ENCODE results near the gene AVEN. TPM values are rescaled to one million over a fixed set of nuclear protein-coding genes. Genes with fewer than 3 reads are reported as not detected.
"Not testable (repeated sequence)": the region's sequence is repeated elsewhere in the genome, so short reads cannot be mapped to it uniquely, and the experiment has no call there.

Gene AVEN
- total RNA-seq, 2 donors from 2014 or later, result 18.9 to 20.7 TPM

GRCh38 chr15:34025252-34025651 lies 13.8 kb downstream of the AVEN start:
- Histone ChIP-seq H3K27me3 (ENCODE audit: control insufficient read depth, insufficient read depth, low read length, poor library complexity, severe bottlenecking) (no peaks in the 10 kb centered on the region), H3K9me3 (ENCODE audit: control insufficient read depth, low read length) (peaks cover 26% of the 10 kb centered on the region), H3K9ac (ENCODE audit: extremely low read depth, low read length, poor library complexity, severe bottlenecking) (no peak overlapping the region), H3K27ac (ENCODE audit: low read depth, low read length) (no peak overlapping the region), H3K4me1 (ENCODE audit: control insufficient read depth, insufficient read depth, low read length) (peaks cover 2% of the 10 kb centered on the region), H3K4me3 (ENCODE audit: low read length) (no peak overlapping the region), H3K36me3 (ENCODE audit: control insufficient read depth, insufficient read depth, low read length) (peaks cover 6% of the 10 kb centered on the region)
- H3K4me3 Mint-ChIP-seq, result no peak overlapping the region
- peaks cover 20% of the 10 kb centered on the region for H3K9me3 Mint-ChIP-seq
- no peaks in the 10 kb centered on the region for H3K27me3 Mint-ChIP-seq (ENCODE audit: insufficient read depth)
- TF ChIP-seq CTCF (conservative IDR thresholded peaks at IDR 0.05), result no peak
- peaks cover 7% of the 10 kb centered on the region for H3K4me1 Mint-ChIP-seq
- no peak for DNase-seq
- H3K27ac Mint-ChIP-seq, result no peak overlapping the region
- peaks cover 22% of the 10 kb centered on the region for H3K36me3 Mint-ChIP-seq (ENCODE audit: low read depth)
- 88 to 97% methylated on average over 1 to 3 of the region's 3 CpGs for WGBS, 2 experiments (ENCODE audit: insufficient coverage in 1 of 2, insufficient read length in 1 of 2)

DNA sequence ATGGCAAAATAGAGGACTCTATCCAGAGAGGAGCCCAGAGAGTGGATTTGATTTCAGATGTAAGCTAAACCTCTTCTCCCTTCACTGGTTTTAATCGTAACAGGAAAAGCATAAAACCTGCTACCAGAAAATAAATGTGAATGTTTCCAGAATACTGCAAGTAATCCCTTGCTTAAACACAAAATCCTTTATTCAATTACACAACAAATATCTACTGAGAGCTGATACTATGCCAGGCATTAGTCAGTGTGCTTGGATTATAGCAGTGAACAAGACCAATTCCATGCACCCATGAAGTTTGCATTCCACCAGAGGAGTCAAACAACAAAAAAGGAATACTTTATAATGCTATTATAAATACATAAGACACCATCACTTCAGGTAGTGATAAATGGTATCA lies 15.1 kb downstream of the AVEN start:
- no peak for TF ChIP-seq CTCF (conservative IDR thresholded peaks at IDR 0.05)
- Mint-ChIP-seq H3K4me3 (no peak overlapping the region), H3K27ac (no peak overlapping the region), H3K27me3 (ENCODE audit: insufficient read depth) (no peaks in the 10 kb centered on the region), H3K9me3 (peaks cover 17% of the 10 kb centered on the region), H3K4me1 (peaks cover 7% of the 10 kb centered on the region), H3K36me3 (ENCODE audit: low read depth) (peaks cover 27% of the 10 kb centered on the region)
- H3K36me3 ChIP-seq (ENCODE audit: control insufficient read depth, insufficient read depth, low read length), result peaks cover 7% of the 10 kb centered on the region
- H3K4me3 ChIP-seq (ENCODE audit: low read length), result no peak overlapping the region
- H3K9me3 ChIP-seq (ENCODE audit: control insufficient read depth, low read length), result peaks cover 19% of the 10 kb centered on the region
- no peaks in the 10 kb centered on the region for H3K27me3 ChIP-seq (ENCODE audit: control insufficient read depth, insufficient read depth, low read length, poor library complexity, severe bottlenecking)
- DNase-seq, result no peak
- no peak overlapping the region for H3K27ac ChIP-seq (ENCODE audit: low read depth, low read length)
- WGBS, 2 experiments (ENCODE audit: insufficient coverage in 1 of 2, insufficient read length in 1 of 2), result 94% methylated on average over 1 of the region's 1 CpG; no CpG with 5 or more reads in 1 of the 2 experiments
- no peak overlapping the region for H3K9ac ChIP-seq (ENCODE audit: extremely low read depth, low read length, poor library complexity, severe bottlenecking)
- peaks cover 2% of the 10 kb centered on the region for H3K4me1 ChIP-seq (ENCODE audit: control insufficient read depth, insufficient read depth, low read length)

GRCh38 chr15:34019369-34019990 lies 19.5 kb downstream of the AVEN start:
- 94 to 95% methylated on average over 2 to 3 of the region's 3 CpGs for WGBS, 2 experiments (ENCODE audit: insufficient coverage in 1 of 2, insufficient read length in 1 of 2)

GRCh38 chr15:34018738-34019137 lies 20.3 kb downstream of the AVEN start:
- not testable (repeated sequence) for H3K4me3 Mint-ChIP-seq; H3K27ac Mint-ChIP-seq; DNase-seq; H3K9me3 ChIP-seq (ENCODE audit: control insufficient read depth, low read length); H3K4me1 ChIP-seq (ENCODE audit: control insufficient read depth, insufficient read depth, low read length); H3K9me3 Mint-ChIP-seq; H3K9ac ChIP-seq (ENCODE audit: extremely low read depth, low read length, poor library complexity, severe bottlenecking); H3K36me3 ChIP-seq (ENCODE audit: control insufficient read depth, insufficient read depth, low read length); H3K27me3 ChIP-seq (ENCODE audit: control insufficient read depth, insufficient read depth, low read length, poor library complexity, severe bottlenecking); H3K4me3 ChIP-seq (ENCODE audit: low read length); H3K27ac ChIP-seq (ENCODE audit: low read depth, low read length); H3K4me1 Mint-ChIP-seq; H3K27me3 Mint-ChIP-seq (ENCODE audit: insufficient read depth)
- WGBS, 2 experiments (ENCODE audit: insufficient coverage in 1 of 2, insufficient read length in 1 of 2), result 91 to 92% methylated on average over 2 of the region's 2 CpGs
- peaks cover 28% of the 10 kb centered on the region for H3K36me3 Mint-ChIP-seq (ENCODE audit: low read depth)

More at GRCh38 chr15:34019369-34019990, 19.5 kb downstream of the AVEN start:
- Mint-ChIP-seq H3K27me3 (ENCODE audit: insufficient read depth) (no peaks in the 10 kb centered on the region), H3K4me1 (peaks cover 10% of the 10 kb centered on the region), H3K9me3 (peaks cover 7% of the 10 kb centered on the region), H3K4me3 (no peak overlapping the region), H3K27ac (no peak overlapping the region), H3K36me3 (ENCODE audit: low read depth) (peaks cover 28% of the 10 kb centered on the region)
- H3K4me3 ChIP-seq (ENCODE audit: low read length), result no peak overlapping the region
- no peak for DNase-seq
- no peak for TF ChIP-seq CTCF (conservative IDR thresholded peaks at IDR 0.05)
- peaks cover 7% of the 10 kb centered on the region for H3K36me3 ChIP-seq (ENCODE audit: control insufficient read depth, insufficient read depth, low read length)
- no peak overlapping the region for H3K9ac ChIP-seq (ENCODE audit: extremely low read depth, low read length, poor library complexity, severe bottlenecking)
- H3K27ac ChIP-seq (ENCODE audit: low read depth, low read length), result no peak overlapping the region
- no peaks in the 10 kb centered on the region for H3K27me3 ChIP-seq (ENCODE audit: control insufficient read depth, insufficient read depth, low read length, poor library complexity, severe bottlenecking)
- H3K9me3 ChIP-seq (ENCODE audit: control insufficient read depth, low read length), result peaks cover 9% of the 10 kb centered on the region
- peaks cover 2% of the 10 kb centered on the region for H3K4me1 ChIP-seq (ENCODE audit: control insufficient read depth, insufficient read depth, low read length)

Measured in endodermal cell (in vitro differentiated cells).